OCI-LY1 (cell line): Measurements from ENCODE around the gene YAP1.

Experiments used
- CTCF ChIP-seq: fragments of 200-600 bp; sonication (generic), shearing (Covaris generic); IDR thresholded peaks from 2 replicates; pipeline ENCODE4 v1.5.1; 2017; ENCODE audit warnings: mild to moderate bottlenecking, antibody characterized with exemption, low read length, moderate library complexity, mixed read lengths
- EZH2 ChIP-seq: fragments of 200-600 bp; sonication (generic), shearing (Covaris generic); IDR thresholded peaks from 2 replicates; pipeline ENCODE4 v1.8.0; 2017; ENCODE audit warnings: borderline replicate concordance, mixed run types, mild to moderate bottlenecking, antibody characterized with exemption, low read length, moderate library complexity, mixed read lengths

GRCh38 chr11:102147015-102147414 is 36.8 kb downstream of the YAP1 start:
- TF ChIP-seq CTCF: no peak
- TF ChIP-seq EZH2: no peak
